DMS79 (cell line): Measurements from ENCODE around the gene ZDHHC12.
"Not testable (repeated sequence)": the region's sequence is repeated elsewhere in the genome, so short reads cannot be mapped to it uniquely, and the experiment has no call there.

Experiments
- DNase-seq: peaks from one replicate; lab custom pipeline; 2025; lab: John Stamatoyannopoulos, UW

ZDHHC12 gene

GRCh38 chr9:128707446-128707845 is 16.5 kb downstream of the ZDHHC12 start:
- DNase-seq, result no peak

GRCh38 chr9:128706671-128707381 is 17.1 kb downstream of the ZDHHC12 start:
- no peak for DNase-seq

- DNase-seq, result no peak
Observed at GRCh38 chr9:128706045-128706444, 17.9 kb downstream of the ZDHHC12 start.

DNA sequence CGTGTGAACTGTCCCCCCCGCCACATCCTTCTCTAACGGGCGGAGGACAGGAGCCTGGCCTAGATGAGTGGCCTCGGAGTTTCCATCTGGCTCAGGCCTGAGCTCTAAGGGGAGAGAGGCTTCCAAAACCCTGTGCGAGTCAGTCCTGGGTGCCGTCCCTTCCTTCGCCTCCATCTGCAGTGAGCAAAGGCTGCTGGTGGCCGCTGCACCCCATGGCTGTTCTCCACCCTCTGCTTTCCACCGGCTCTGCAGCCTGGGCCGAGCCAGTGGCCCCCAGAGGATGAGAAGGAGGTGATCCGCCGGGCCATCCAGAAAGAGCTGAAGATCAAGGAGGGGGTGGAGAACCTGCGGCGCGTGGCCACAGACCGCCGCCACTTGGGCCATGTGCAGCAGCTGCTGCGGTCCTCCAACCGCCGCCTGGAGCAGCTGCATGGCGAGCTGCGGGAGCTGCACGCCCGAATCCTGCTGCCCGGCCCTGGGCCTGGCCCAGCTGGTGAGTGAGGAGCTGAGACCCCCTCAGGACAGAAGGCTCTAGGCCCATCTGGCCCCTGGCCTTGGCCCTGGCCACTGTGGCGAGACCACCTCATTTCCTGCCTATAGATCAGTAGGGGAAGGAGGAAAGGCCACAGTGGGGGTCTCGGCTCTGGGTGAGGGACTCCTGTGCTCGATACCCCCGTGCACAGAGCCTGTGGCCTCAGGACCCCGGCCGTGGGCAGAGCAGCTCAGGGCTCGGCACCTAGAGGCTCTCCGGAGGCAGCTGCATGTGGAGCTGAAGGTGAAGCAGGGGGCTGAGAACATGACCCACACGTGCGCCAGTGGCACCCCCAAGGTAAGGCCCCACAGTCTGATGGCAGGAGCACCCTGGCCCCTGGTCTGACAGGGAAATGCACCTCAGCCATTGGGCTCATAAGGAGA is 18.6 kb downstream of the ZDHHC12 start:
- DNase-seq, result no peak

DNA sequence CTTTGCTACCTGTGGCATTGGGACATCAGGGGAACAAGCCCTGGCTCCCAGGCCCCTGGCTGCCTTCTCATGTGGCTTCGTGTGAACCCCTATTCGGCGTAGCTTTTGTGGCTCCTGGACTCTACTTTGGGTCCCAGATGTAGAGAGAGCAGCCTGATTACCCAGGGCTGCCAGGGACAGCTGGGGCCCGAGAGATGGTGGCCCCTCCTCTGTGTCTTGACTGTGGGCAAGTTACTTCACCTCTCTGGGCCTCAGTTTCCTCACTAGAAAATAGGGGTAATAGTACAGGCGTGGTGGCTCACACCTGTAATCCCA is 19.6 kb downstream of the ZDHHC12 start:
- no peak for DNase-seq

- no peak for DNase-seq
Observed at GRCh38 chr9:128703616-128704355, 20.1 kb downstream of the ZDHHC12 start.

DNA sequence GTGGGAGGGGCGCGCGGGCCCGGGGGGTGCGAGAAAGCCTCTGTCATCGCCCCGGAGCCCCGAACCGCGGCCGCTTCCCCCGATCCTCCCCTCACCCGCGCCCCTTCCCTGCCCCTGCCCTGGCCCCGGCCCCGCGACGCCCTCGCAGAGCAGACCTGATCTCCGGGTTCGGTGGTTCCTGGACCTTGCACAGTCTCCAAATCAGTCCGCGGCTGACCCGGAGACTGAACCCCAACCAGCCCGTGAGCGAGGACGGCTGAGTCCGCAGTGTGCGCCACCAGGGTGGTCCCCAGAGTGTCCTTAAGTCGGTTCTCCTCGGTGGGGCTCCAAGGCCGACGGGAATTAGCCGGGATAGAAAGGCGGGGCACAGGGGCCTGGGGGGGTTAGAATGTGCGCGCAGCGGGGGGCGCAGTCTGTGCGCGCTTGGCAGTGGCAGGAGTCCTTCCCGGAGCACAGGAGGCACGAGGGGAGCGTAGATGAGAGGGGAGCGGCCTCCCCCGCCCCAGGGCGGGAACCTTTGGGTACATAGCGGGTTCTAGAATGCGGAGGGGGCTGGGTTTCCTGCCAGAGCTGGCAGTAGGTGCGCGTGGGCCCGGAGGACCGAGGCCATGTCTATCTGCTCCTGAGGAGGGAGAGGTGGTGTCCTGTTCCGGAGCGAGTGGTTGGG is 20.8 kb downstream of the ZDHHC12 start:
- DNase-seq, result peak; percentile 19

GRCh38 chr9:128702445-128702948 is 21.4 kb downstream of the ZDHHC12 start, which contains the start of gene PKN3:
PKN3 (plus strand) TSS chr9:128702503; CDS start chr9:128702916, 413 bp downstream.
- peak; percentile 75 for DNase-seq

- DNase-seq, result no peak
Observed at GRCh38 chr9:128701227-128701854, 22.6 kb downstream of the ZDHHC12 start.

DNA sequence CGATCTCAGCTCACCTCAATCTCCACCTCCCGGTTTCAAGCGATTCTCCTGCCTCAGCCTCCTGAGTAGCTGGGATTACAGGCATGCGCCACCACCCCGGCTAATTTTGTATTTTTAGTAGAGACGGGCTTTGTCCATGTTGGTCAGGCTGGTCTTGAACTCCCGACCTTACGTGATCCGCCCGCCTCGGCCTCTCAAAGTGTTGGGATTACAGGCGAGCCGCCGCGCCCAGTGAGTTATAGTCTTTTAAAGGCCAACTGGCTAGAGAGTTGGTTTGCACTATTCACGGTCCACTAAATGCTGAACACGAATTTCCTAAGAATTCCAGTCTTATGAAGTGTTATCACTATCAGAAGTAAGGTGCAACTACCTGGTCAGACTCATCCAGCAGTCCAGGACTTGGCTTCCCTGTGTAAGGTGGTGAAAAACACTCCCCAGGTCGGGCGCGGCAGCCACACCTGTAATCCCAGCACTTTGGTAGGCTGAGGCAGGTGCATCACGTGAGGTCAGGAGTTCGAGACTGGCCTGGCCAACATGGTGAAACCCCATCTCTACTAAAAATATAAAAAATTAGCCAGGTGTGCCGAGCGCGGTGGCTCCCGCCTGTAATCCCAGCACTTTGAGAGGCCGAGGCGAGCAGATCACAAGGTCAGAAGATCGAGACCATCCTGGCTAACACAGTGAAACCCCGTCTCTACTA is 24.7 kb downstream of the ZDHHC12 start:
- DNase-seq, result not testable (repeated sequence)

- no peak for DNase-seq
Observed at GRCh38 chr9:128696923-128697707, 26.8 kb downstream of the ZDHHC12 start.

GRCh38 chr9:128694344-128694743 is 29.6 kb downstream of the ZDHHC12 start:
- no peak for DNase-seq

DNA sequence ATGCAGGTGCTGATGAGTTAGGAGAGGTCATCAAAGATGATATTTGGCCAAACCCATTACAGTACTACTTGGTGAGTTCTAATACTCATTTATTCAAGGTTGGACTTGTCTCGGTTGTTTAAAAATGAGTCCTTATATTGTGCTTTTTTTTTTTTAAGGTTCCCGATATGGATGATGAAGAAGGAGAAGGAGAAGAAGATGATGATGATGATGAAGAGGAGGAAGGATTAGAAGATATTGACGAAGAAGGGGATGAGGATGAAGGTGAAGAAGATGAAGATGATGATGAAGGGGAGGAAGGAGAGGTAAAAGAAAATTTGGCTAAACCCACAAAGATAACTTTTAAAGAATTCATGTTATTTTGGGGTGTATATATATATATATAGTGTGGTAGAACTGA is 30.2 kb downstream of the ZDHHC12 start:
- DNase-seq, result not testable (repeated sequence)

- no peak for DNase-seq
Observed at GRCh38 chr9:128690684-128691034, 33.3 kb downstream of the ZDHHC12 start.

- DNase-seq, result no peak
Observed at GRCh38 chr9:128689820-128690683, 33.9 kb downstream of the ZDHHC12 start.

GRCh38 chr9:128689293-128689774 is 34.6 kb downstream of the ZDHHC12 start:
- DNase-seq, result peak; percentile 56

DNA sequence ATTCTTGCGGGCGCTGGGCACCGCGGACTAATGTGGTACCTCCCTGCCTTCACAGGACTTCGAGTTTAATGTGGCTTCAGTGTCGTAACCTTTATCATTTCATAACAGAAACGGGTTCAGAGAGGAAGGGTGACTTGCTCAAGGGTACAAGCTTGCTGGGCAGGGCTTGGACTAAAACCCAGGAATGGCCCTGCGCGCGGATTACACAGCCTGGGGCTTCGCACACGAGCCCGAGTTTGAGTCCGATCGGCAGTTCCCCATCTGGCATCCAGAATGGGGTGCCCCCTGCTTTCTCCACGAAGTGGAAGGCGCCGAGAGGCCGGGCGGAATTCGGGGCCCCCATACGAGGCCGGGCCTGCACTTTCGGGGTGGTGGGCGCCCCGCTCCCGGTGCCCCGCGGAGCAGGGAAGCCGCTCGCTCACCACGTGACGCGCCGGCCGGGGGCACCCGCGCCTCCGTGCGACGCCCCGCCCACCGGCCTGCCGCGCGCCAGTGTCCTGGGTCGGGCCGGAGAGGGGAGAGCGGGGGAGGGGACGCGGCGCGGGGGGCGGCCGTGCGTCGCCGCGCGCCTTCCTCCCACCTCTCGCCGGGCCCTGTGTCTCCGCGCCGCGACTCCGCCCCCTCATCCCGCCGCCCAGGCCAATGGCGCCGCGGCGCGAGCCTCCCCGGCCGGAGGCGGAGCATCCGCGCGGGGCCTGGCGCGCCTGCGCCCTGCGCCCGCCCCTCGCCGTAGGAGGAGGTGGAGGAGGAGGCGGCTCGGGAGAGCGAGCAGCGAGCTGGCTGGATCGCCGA is 35.2 kb downstream of the ZDHHC12 start, which contains the start of gene SET:
SET (plus strand) TSS at position 722 of the 792 bp plus-strand sequence. CDS start 361 bp downstream, outside the sequence.
- peak; percentile 86 for DNase-seq

DNA sequence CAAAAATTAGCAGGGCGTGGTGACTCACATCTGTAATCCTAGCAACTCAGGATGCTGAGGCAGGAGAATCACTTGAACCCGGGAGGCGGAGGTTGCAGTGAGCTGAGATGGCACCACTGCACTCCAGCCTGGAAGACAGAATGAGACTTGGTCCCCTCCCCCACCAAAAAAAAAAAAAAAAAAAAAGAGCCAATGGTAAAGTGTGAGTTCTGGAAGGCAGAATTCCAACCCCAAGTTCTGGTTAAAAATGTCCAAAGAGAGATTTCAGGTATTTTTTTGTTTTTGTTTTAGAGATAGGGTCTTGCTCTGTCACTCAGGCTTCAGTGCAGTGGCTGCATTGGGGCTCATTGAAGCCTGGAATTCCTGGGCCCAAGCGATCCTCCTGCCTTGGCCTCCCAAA is 36.5 kb downstream of the ZDHHC12 start:
- no peak for DNase-seq
